ENCODE measurements around the gene C1orf74. TPM values are rescaled to one million over a fixed set of nuclear protein-coding genes. Genes with fewer than 3 reads are reported as not detected.

The C1orf74 gene
- 1.6 TPM for total RNA-seq
- long read RNA-seq, full-length matches to known transcripts, result 4 of 4 reads
- long read RNA-seq, partial matches to known transcripts, result 0 of 4 reads
- long read RNA-seq, other reads (novel, unspliced or antisense), result 0 of 4 reads

- intact Hi-C loops (cut with DNase I), result no loop called here
- DNase-seq (peak; percentile 99), ATAC-seq (peak; percentile 98 to 99)
- Histone ChIP-seq H3K4me1 (peaks cover 15% of the 10 kb centered on the region), H3K36me3 (peaks cover 8% of the 10 kb centered on the region), H3K9me3 (no peaks in the 10 kb centered on the region), H3K4me3 (peak within 1 kb of the TSS; percentile 64), H3K27me3 (ENCODE audit: low read depth) (no peaks in the 10 kb centered on the region), H3K27ac (peak within 1 kb of the TSS; percentile 88)
- no peak for TF ChIP-seq CTCF (IDR thresholded peaks at IDR 0.05)
Measured at GRCh38 chr1:209784265-209785169, at the start of gene C1orf74. Gene C1orf74, minus strand, starts transcription at chr1:209784559. Its CDS starts 925 bp downstream, at chr1:209783634.

GRCh38 chr1:209831615-209832014 lies 47.3 kb upstream of the C1orf74 start:
- intact Hi-C loops (cut with DNase I), result no loop called here
- ATAC-seq (no peak), DNase-seq (no peak)
- Histone ChIP-seq H3K36me3 (peaks cover 64% of the 10 kb centered on the region), H3K9me3 (no peaks in the 10 kb centered on the region), H3K27ac (no peak overlapping the region), H3K4me3 (no peak overlapping the region), H3K4me1 (peaks cover 11% of the 10 kb centered on the region), H3K27me3 (ENCODE audit: low read depth) (no peaks in the 10 kb centered on the region)
- TF ChIP-seq CTCF (IDR thresholded peaks at IDR 0.05), result no peak

GRCh38 chr1:209830722-209831121 lies 46.4 kb upstream of the C1orf74 start:
- intact Hi-C loops (cut with DNase I), result no loop called here
- peaks cover 11% of the 10 kb centered on the region for H3K4me1 ChIP-seq
- no peak overlapping the region for H3K27ac ChIP-seq
- H3K9me3 ChIP-seq, result no peaks in the 10 kb centered on the region
- TF ChIP-seq CTCF (IDR thresholded peaks at IDR 0.05), result no peak
- H3K27me3 ChIP-seq (ENCODE audit: low read depth), result no peaks in the 10 kb centered on the region
- ATAC-seq (no peak), DNase-seq (no peak)
- H3K36me3 ChIP-seq, result peaks cover 55% of the 10 kb centered on the region
- H3K4me3 ChIP-seq, result no peak overlapping the region

GRCh38 chr1:209829716-209830115 lies 45.4 kb upstream of the C1orf74 start:
- no peak overlapping the region for H3K27ac ChIP-seq
- ATAC-seq (no peak), DNase-seq (no peak)
- intact Hi-C loops (cut with DNase I), result no loop called here
- H3K4me1 ChIP-seq, result peaks cover 11% of the 10 kb centered on the region
- no peaks in the 10 kb centered on the region for H3K27me3 ChIP-seq (ENCODE audit: low read depth)
- no peak overlapping the region for H3K4me3 ChIP-seq
- H3K36me3 ChIP-seq, result peaks cover 45% of the 10 kb centered on the region
- TF ChIP-seq CTCF (IDR thresholded peaks at IDR 0.05), result no peak
- no peaks in the 10 kb centered on the region for H3K9me3 ChIP-seq

- peaks cover 11% of the 10 kb centered on the region for H3K4me1 ChIP-seq
- H3K27me3 ChIP-seq (ENCODE audit: low read depth), result no peaks in the 10 kb centered on the region
- peak within 1 kb of the TSS; percentile 73 for H3K27ac ChIP-seq
- ATAC-seq (peak; percentile 93 to 99), DNase-seq (peak; percentile 96)
- TF ChIP-seq CTCF (IDR thresholded peaks at IDR 0.05), result peak; percentile 71
- intact Hi-C loops (cut with DNase I), result no loop called here
- H3K9me3 ChIP-seq, result no peaks in the 10 kb centered on the region
- peaks cover 24% of the 10 kb centered on the region for H3K36me3 ChIP-seq
- peak within 1 kb of the TSS; percentile 78 for H3K4me3 ChIP-seq
Measured at GRCh38 chr1:209827384-209828262, 43.3 kb upstream of the C1orf74 start, which contains the start of gene UTP25. Gene UTP25, plus strand, starts transcription at chr1:209827972. Its CDS starts 92 bp downstream, at chr1:209828064.
